WTC11 (cell line): Measurements from ENCODE around the gene KRT8.

Experiments
- ATF3 ChIP-seq: sonication (generic); formaldehyde crosslinking; conservative IDR thresholded peaks from 2 replicates; pipeline ENCODE4 v1.8.1; 2022; ENCODE audit warnings: mild to moderate bottlenecking, missing genetic modification reagents
- CREB1 ChIP-seq: sonication (generic); formaldehyde crosslinking; IDR thresholded peaks from 2 replicates; pipeline ENCODE4 v1.8.0; 2023; ENCODE audit warnings: mild to moderate bottlenecking, missing genetic modification reagents
- CREM ChIP-seq: sonication (generic); formaldehyde crosslinking; IDR thresholded peaks from 2 replicates; pipeline ENCODE4 v1.8.1; 2022; ENCODE audit warnings: mild to moderate bottlenecking, missing genetic modification reagents, moderate library complexity
- CTCF ChIP-seq: fragments of 200-600 bp; IDR thresholded peaks from 2 replicates; pipeline ENCODE4 v1.8.0; 2022; ENCODE audit warnings: antibody characterized with exemption
- E2F1 ChIP-seq: sonication (generic); formaldehyde crosslinking; IDR thresholded peaks from 2 replicates; pipeline ENCODE4 v1.8.0; 2022; ENCODE audit warnings: mild to moderate bottlenecking, missing genetic modification reagents
- ELF4 ChIP-seq: sonication (generic); formaldehyde crosslinking; IDR thresholded peaks from 2 replicates; pipeline ENCODE4 v1.8.1; 2022; ENCODE audit warnings: low read depth, mild to moderate bottlenecking, moderate library complexity, missing genetic modification reagents
- FOXK1 ChIP-seq: sonication (generic); formaldehyde crosslinking; IDR thresholded peaks from 2 replicates; pipeline ENCODE4 v1.8.0; 2022; ENCODE audit warnings: mild to moderate bottlenecking, moderate library complexity, missing genetic modification reagents
- GTF2I ChIP-seq: fragments of 250-450 bp; sonication (Bioruptor Pico); conservative IDR thresholded peaks from 2 replicates; pipeline ENCODE4 v1.4.0; 2021; ENCODE audit warnings: mild to moderate bottlenecking
- NR2C2 ChIP-seq: sonication (generic); formaldehyde crosslinking; IDR thresholded peaks from 2 replicates; pipeline ENCODE4 v1.8.0; 2022; ENCODE audit warnings: mild to moderate bottlenecking, missing genetic modification reagents
- USF1 ChIP-seq: sonication (generic); formaldehyde crosslinking; IDR thresholded peaks from 2 replicates; pipeline ENCODE4 v1.8.0; 2022; ENCODE audit warnings: mild to moderate bottlenecking, missing genetic modification reagents
- ZMAT4 ChIP-seq: fragments of 250-450 bp; sonication (Bioruptor Pico); IDR thresholded peaks from 2 replicates; pipeline ENCODE4 v1.9.0; 2021; ENCODE audit warnings: mild to moderate bottlenecking
- ZNF138 ChIP-seq: sonication (generic); formaldehyde crosslinking; conservative IDR thresholded peaks from 2 replicates; pipeline ENCODE4 v1.8.1; 2022; ENCODE audit warnings: mild to moderate bottlenecking, moderate library complexity, missing genetic modification reagents
- ZNF317 ChIP-seq: sonication (generic); formaldehyde crosslinking; IDR thresholded peaks from 2 replicates; pipeline ENCODE4 v1.8.1; 2023; ENCODE audit warnings: low read depth, mild to moderate bottlenecking, moderate library complexity, missing genetic modification reagents, borderline replicate concordance

GRCh38 chr12:52912711-52913430 lies 8.0 kb upstream of the KRT8 start:
- TF ChIP-seq CTCF (no peak), NR2C2 (CRISPR knock-in tag) (no peak), ZNF317 (CRISPR knock-in tag) (no peak), ZNF138 (CRISPR knock-in tag) (no peak), CREM (CRISPR knock-in tag) (no peak), CREB1 (CRISPR knock-in tag) (no peak), E2F1 (no peak), ATF3 (no peak), ZMAT4 (CRISPR knock-in tag) (no peak), ELF4 (no peak), GTF2I (CRISPR knock-in tag) (no peak), FOXK1 (CRISPR knock-in tag) (no peak), USF1 (CRISPR knock-in tag) (no peak)
